Right hindlimb (tissue), 1 donor: ENCODE measurements around the gene ARHGAP45.
"Not testable (repeated sequence)": the region's sequence is repeated elsewhere in the genome, so short reads cannot be mapped to it uniquely, and the experiment has no call there.

Source experiments
- DNase-seq: peaks from one replicate; pipeline ENCODE4 v3.0.0-alpha.2; 2018

ARHGAP45 gene, protein sequence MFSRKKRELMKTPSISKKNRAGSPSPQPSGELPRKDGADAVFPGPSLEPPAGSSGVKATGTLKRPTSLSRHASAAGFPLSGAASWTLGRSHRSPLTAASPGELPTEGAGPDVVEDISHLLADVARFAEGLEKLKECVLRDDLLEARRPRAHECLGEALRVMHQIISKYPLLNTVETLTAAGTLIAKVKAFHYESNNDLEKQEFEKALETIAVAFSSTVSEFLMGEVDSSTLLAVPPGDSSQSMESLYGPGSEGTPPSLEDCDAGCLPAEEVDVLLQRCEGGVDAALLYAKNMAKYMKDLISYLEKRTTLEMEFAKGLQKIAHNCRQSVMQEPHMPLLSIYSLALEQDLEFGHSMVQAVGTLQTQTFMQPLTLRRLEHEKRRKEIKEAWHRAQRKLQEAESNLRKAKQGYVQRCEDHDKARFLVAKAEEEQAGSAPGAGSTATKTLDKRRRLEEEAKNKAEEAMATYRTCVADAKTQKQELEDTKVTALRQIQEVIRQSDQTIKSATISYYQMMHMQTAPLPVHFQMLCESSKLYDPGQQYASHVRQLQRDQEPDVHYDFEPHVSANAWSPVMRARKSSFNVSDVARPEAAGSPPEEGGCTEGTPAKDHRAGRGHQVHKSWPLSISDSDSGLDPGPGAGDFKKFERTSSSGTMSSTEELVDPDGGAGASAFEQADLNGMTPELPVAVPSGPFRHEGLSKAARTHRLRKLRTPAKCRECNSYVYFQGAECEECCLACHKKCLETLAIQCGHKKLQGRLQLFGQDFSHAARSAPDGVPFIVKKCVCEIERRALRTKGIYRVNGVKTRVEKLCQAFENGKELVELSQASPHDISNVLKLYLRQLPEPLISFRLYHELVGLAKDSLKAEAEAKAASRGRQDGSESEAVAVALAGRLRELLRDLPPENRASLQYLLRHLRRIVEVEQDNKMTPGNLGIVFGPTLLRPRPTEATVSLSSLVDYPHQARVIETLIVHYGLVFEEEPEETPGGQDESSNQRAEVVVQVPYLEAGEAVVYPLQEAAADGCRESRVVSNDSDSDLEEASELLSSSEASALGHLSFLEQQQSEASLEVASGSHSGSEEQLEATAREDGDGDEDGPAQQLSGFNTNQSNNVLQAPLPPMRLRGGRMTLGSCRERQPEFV

DNA sequence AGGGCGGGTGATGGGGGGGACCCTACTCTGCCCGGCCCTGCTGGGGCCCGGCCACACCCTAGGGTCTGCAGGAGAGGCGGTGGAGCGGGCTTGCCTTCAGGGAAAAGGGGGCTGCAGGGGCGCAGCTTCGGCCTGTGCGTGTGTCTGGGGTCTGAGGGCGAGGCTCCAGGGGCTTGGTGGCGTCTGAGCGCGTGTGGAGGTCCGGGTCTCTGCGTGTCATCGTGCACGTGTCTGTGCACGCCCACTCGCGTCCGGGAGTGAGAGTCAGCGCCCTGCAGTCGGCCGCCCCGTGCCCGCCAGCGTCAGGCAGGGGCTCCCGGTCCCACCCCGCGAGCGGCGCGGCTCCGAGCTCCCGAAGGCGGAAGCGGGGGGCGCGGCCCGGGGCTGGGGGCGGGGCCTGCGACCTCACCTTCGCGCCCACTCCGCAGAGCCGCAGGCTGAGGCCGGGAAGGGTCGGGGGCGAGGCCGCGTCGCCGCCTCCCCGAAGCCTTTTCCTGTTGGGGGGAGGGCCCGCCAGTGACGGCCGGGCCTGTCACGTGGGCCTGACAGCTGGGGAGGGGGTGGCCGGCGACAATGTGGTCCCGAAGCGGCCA is at the start of gene ARHGAP45:
TSS of gene ARHGAP45 (plus strand) at position 420 of the 593 bp plus-strand sequence. CDS start 239 bp downstream, outside the sequence.
- no peak for DNase-seq

DNA sequence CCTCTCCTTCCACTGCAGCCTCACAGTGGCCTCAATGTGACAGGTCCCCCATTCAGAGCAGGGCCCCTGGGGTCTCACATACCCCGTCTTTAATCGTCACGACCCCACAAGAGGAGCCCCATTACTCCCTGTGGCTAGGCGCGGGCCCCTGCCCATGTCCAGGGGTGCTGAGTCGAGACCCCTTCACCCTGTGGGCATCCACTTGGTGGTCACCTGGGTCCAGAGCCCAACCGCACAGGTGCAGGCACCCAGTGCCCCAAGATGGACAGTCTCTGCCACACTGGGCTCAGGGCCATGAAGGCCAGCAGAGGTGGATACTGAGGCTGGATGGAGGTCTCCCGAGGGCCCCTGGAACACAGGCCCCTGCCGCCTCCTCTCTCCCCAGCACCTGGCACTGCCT is 49.1 kb upstream of the ARHGAP45 start:
- DNase-seq: no peak

DNA sequence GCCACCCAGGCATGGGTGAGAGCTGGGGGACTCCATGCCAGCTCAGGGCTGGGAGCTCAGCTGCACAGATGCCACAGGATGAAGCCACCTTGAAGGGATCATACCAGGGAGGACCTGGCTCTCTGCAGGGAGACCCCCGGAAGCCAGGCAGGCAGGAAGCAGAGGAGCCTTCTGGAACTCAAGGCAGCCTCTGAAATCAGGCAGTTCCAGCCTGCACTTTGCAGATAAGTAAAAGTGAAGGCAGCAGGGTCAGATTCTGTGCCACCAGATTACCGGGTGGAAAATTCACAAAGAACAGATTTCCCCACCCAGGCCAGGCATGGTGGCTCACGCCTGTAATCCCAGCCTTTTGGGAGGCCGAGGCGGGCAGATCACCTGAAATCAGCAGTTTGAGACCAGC is 48.6 kb upstream of the ARHGAP45 start:
- DNase-seq: no peak

DNA sequence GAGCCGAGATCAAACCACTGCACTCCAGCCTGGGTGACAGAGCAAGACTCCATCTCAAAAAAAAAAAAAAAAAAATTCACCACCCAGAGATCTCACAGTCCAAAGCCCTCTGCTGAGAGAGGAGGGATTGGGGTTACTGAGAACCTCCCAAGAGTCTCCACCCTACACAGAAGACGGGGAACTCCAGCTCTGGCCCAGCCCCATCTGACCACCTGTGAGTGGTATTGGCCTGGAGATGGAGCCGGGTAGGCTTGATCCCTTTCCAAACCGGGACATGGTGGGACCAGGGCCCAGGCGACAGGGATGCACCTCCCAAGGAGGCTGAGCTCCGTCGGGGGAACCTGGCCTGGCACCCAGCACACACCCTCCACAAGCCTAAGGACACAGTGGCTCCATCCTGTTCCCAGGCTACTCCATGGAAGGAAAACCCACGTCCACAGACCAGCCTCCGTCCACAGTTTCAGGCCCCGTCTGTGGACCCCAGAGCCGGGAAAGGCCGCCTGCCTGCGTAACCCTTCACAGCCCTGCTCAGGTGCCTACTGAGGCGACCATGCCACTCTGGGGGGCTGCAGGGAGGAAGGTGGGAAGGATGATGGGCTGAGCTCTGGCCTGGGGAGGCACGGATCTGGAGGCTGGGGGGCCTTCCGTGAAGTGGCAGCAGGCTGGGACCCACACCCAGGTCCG is 47.9 kb upstream of the ARHGAP45 start:
- DNase-seq: no peak

DNA sequence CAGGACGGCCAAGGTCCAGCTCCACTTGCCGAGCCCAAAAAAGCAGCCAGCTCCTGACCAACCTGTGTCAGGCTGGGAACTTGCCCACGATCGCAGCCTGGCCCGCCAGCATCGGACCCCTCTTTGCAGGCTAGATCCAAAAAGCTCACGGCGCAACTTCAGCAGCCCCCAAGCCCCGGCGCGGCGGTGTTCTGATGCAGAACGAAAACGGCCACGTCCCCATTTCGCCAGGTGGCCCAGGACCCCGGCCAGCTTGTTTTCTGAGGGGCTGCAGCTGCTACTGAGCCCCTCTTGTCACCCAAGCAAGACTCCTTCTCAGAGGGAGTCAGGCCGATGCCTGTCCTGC is 47.4 kb upstream of the ARHGAP45 start:
- no peak for DNase-seq

DNA sequence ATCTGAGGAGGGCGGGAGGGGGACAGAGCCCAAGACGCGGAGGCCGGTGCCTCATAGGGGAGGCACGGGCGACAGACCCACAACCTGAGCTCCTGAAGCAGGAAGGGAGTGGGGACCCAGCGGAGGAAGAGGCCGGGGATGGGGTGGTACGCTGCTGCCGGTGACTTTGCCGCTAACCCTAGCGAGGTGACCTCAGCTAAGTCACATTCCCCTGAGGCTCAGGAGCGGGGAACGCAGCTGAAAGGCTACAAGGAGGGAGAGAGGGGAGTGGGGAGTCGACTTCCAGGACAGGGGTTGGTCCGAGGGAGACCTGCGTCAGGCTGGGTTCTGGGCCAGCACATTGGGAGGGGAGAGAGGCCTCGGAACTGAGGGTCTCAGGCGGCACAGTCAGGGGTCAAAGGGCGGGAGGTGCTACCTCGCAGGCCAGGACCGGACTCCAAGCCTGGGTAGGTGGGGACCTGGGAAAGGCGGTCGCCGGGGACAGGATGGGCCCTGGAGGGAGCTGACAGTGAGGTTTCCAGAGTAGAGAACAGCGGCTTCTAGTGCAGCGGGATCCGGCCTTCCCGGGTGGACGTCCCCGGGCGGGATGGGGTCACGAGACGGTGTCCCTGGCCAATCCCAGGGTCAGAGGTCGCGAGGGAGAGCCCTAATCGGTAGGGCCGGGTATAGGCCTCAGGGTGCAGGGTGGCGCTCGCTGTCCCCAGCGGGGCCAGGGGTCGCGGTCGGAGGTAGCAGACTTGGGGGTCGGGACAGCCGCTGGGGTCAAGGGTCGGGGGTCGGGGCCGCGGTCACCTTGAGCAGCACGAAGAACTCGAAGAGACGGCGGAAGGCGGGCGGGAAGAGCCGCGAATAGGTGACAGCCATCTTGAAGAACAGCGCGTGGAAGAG is 46.7 kb upstream of the ARHGAP45 start:
- no peak for DNase-seq

DNA sequence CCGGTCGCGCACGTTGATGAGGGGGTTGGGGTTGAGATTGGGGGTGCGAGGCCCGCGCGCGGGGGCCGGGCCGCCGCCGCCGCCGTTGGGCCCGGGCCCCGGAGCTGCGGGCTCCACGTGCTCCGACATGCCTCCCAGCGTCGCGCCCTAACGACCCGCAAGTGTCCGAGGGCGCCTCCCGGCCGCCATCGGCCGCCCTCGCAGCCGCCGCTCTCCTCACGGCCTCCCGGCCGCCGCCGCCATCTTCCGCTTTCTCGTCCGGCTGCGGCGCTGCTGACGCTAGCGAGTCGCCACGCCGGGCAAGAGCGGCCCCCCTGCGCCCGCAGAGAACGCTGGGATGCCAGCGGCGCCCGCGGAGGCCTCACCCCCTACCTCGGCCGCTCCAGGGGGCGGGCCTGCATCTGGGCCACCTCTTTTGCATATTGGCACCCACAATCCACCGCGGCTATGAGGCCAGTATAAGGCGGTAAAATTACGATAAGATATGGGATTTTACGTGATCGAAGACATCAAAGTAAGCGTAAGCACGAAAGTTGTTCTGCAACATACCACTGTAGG is 46.0 kb upstream of the ARHGAP45 start, which contains the start of gene TMEM259:
TSS of gene TMEM259 (minus strand) at position 256 of the 558 bp plus-strand sequence. CDS start at position 129, 127 bp downstream.
- peak; percentile 98 for DNase-seq

DNA sequence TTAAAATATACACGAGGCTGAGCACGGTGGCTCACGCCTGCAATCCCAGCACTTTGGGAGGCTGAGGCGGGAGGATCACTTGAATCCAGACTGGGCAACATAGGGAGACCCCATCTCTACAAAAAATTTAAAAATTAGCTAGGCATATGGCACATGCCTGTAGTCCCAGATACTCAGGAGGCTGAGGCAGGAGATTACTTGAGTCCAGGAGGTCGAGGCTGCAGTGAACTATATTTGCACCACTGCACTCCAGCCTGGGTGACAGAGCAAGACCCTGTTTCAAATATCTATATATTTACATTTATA is 43.1 kb upstream of the ARHGAP45 start:
- DNase-seq: not testable (repeated sequence)

DNA sequence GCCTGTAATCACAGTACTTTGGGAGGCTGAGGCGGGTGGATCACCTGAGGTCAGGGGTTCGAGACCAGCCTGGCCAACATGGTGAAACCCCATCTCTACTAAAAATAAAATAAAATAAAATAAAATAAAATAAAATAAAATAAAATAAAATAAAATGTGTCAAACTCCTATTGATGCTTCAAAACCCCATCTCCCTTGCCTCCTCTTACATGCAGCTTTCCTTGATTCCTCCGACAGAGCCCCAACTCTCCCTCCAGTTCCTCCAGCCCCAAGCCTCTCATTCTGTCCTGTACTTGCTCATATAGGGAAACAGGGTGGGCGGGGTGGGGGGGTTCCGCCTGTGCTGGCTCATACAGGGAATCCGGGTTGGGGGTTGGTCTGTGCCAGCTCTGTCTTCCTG is 41.9 kb upstream of the ARHGAP45 start:
- DNase-seq: not testable (repeated sequence)

DNA sequence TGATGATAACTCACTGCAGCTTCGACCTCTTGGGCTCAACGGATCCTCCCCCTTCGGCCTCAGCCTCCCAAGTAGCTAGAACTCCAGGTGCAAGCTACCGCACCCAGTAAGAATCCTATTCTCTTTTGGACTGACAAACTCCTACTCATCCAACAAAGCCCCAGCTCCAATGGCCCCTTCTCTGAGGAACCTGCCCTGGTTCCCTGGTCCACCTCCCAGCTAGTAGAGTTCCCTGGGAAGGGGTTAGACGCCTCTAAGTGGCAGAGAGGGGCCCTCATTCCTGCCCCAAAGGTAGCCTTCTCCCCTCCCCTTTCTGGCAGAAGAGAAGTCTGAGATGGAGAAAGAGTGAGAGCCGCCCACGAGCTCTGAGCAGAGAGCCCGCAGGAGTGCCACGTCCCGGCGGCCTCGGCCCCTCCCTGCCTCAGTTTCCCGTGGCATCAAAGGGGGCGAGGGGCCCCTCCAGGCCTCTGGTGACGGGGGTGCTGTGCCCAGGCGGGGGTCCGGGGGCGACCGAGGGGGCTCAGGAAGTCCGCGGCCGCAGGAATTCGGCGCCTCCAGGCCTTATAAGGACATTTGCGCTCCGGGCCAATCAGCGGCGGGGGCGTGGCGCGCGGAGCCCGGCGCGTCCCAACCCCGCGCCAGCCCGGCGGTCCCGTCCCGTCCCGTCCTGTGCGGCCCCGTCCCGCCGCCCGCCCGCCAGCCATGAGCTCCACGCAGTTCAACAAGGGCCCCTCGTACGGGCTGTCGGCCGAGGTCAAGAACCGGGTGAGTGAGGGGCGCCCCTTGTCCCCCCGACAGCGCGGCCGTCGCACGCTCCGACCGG is 40.8 kb upstream of the ARHGAP45 start, which contains the start of gene CNN2:
TSS of gene CNN2 (plus strand) at position 649 of the 823 bp plus-strand sequence. CDS start at position 703, 54 bp downstream.
- DNase-seq: peak; percentile 90

DNA sequence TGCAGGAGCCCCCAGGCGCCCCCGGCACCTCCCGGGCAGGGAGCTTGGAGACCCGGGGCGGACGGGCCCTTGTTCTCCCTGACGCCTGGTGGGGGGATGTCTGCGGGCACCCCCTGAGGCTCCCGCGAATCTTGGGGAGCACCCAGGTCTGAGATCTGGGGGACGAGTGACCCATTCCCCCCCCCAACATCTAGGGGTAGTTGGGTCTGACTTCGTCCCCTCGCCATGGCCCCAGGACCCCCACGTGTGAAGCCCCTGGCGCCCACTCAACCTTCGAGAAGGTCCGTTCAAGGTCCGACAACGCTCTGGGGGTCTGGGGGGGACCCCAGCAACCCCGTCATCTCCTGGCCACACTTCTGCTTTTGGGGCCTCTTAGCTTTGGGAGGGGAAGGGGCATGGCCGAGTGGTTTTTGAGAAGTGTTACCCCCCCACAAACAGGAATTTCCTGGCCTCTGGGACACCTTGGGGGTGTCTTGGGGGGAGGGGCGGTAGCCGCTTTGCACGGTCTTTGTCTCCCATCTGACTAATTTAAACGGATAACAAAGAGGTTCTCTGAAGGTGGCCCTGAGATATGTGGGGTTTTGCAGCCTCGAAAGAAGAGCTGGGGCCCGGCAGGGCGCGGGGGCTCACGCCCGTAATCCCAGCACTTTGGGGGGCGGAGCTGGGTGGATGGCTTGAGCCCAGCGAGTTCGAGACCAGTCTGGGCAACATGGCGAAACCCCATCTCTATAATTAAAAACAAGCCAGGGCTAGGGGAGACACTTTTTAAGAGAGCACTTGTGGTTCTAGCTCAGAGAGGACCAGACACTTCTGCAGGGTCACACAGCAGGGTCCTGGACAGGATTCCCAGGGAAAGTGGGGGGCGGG is 40.0 kb upstream of the ARHGAP45 start:
- no peak for DNase-seq

DNA sequence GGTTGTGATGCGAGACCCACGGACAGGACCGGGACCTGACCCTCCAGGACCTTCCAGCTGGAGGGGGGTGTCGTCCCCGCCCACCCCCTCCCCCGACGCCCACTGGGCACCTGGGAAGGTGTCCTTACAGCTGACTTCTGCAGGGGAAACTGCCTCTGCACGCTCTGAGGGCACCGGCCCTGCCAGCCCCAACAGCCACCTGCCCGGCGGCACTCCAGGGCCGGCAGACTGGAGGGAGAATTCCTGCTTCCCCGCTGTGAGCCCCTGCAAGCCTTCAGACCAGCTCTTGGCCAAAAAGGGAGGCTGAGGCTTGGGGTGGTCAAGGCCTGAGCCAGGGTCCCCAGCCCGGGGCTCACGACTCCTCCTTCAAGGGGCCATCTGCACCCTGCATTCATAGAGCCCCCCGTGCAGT is 39.3 kb upstream of the ARHGAP45 start:
- no peak for DNase-seq

DNA sequence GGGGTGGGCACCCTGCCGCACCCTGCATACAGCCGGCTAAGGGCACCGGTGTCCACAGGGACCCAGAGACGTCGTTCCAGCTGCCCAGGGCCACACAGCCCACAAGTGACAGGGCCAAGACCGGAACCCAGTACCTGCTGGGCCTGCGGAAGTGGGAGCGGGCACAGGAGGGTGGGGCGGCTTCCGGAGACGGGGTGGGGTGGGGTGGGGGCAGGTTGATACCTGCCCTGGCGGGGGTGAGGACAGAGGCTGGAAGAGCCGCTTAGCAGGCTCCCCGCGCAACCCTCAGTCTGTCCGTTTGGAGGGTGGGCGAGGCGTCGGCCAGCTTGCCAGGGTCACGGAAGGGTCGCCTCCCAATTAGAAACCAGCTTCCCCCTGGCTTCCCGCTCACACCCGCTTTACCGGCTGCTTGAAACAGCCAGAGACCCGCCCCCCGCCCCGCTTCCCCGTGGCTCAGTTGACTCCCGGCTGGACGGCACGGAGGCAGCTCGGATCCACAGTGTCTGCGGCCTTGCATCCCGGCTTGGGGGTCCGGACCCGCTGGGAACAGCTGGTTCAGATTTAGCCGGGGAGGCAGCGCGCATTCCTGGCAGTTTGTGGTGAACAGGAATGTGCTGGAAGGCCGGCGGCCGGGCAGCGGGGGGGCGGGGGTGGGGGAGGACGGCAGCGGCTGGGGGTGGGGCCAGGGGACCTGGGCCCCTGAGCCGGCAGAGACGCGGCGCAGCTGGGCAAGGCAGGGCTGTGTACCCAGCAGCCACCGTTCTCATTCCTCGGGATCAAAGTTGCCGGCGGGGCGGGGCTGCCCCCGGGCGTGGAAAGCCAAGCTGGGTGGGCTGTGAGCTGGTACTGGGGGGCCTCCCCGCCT is 38.7 kb upstream of the ARHGAP45 start:
- DNase-seq: peak; percentile 93

DNA sequence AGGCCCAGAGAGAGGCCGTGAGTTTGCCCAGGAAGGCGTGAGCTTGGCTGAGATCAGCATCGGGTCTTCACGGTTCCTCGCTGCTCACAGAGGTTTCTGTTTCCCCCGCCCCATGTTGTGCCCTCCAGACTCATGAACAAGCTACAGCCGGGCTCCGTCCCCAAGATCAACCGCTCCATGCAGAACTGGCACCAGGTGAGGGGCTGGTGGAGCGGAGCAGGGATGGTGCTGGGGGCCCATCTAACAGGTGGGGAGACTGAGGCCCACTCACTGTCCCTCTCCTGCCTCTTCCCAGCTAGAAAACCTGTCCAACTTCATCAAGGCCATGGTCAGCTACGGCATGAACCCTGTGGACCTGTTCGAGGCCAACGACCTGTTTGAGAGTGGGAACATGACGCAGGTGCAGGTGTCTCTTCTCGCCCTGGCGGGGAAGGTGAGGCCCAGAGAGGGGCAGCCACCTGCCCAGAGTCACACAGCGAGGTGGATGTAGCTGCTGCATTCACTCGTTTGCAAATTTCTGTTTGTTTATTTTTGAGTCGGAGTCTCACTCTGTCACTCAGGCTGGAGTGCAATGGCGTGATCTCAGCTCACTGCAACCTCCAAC is 34.6 kb upstream of the ARHGAP45 start:
- DNase-seq: no peak

DNA sequence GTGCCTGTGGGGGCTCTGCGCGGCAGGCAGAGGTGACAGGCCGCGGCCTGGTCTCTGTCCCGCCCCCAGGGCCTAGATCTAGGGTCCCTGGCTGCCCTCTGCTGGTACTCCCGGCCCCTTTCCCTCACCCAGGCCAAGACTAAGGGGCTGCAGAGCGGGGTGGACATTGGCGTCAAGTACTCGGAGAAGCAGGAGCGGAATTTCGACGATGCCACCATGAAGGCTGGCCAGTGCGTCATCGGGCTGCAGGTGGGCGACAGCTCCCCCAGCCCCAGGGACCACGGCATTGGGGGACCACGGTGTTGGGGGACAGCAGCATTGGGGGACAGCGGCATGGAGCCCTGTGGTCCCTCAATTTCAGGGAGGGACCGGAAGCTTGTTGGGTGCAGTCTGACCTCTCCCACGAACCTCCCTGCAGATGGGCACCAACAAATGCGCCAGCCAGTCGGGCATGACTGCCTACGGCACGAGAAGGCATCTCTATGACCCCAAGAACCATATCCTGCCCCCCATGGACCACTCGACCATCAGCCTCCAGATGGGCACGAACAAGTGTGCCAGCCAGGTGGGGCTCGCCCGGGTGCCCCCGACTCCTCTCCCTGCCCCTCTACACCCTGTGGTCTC is 30.9 kb upstream of the ARHGAP45 start:
- DNase-seq: no peak

DNA sequence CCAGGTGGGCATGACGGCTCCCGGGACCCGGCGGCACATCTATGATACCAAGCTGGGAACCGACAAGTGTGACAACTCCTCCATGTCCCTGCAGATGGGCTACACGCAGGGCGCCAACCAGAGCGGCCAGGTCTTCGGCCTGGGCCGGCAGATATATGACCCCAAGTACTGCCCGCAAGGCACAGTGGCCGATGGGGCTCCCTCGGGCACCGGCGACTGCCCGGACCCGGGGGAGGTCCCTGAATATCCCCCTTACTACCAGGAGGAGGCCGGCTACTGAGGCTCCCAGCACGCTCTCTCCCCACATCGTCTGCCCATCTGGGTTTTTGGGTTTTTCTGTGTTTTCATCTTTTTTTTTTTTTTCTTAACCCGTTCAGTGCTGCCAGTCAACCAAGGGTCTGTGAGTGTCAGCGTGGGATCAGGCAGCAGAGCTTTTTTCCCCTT is 29.3 kb upstream of the ARHGAP45 start:
- DNase-seq: no peak
